GM21360 (cell line): Measurements from ENCODE around the gene EMID1.

Source experiments
- ATAC-seq: cut with Tn5 transposase; IDR thresholded peaks from one replicate; pipeline ENCODE4 v1.9.1; 2021; ENCODE audit warnings: mild to moderate bottlenecking, moderate library complexity; ENCODE audit not compliant: unreplicated experiment

The EMID1 gene

DNA sequence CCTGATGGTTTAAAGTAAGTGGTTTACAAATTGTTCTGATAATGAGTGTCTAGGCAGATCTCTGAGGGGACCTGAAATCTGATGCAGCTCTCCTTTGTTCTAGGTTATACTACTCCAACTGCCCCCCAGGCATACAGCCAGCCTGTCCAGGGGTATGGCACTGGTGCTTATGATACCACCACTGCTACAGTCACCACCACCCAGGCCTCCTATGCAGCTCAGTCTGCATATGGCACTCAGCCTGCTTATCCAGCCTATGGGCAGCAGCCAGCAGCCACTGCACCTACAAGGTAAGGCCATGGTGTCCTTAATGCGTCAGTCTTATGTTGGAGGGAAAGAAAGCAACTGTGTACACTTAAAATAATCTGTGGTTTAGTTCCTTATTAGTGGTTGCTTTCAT lies 72.2 kb downstream of the EMID1 start:
- ATAC-seq = no peak

GRCh38 chr22:29284196-29284595 lies 78.5 kb downstream of the EMID1 start:
- ATAC-seq = no peak

DNA sequence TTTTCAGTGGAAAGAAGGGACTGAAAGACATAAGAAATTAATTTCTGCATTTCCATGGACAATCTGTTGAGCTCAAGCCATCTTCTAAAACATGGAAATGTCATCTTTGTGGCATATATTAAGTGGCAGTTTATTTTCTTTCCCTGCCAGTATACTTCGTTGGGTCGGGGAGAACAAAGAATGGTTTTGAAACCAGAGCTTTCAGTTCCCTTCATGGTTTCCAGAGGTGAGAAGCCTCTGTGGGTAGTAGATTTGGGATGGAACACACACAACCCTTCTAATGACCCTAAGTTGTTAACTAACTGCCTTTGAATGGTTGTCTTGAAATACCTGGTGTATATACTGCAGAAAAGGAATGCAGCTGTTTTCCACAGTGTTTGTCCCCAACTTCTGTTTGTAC lies 83.1 kb downstream of the EMID1 start:
- no peak for ATAC-seq

DNA sequence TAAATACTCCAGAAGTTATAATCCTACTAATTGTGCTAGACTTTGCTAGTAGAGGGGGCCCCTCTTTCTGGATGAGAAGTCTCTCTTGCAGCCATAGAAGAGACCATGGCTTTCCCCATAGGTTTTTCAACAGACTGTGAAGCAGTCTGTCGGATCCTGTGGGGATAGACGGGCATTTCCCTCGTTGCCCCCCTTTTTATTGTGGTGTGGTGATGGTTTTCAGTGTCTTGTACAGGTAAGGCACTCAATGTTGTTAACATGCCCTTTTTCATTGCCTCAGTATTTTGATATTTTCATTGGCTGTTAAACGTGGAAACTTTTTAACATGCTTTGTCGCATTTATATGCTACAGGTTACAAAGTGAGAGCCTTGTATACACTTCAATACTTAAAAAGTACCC lies 84.4 kb downstream of the EMID1 start:
- no peak for ATAC-seq

DNA sequence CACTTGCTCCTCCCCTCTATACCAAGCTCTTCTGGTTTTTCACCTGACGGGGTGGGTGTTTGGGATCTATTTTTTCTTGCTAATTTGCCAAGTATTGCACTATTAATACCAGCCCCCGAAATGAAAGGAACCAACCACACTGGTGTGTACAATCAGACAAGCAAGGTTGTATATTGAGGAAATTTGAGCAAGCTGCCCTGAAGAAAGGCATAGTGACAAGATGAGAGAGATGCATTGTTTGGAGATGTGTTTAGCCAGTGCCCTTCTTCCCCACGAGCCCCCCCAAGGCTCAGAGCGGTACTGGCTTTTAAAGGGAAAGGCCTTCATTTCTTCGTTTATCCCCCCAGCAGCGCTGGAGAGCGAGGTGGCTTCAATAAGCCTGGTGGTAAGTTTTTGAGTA lies 85.5 kb downstream of the EMID1 start:
- ATAC-seq = no peak

- no peak for ATAC-seq
Measured at GRCh38 chr22:29292379-29292778, 86.7 kb downstream of the EMID1 start.

- no peak for ATAC-seq
Measured at GRCh38 chr22:29298641-29299040, 92.9 kb downstream of the EMID1 start.

- no peak for ATAC-seq
Measured at GRCh38 chr22:29299136-29299900, 93.6 kb downstream of the EMID1 start.

GRCh38 chr22:29300467-29300806 lies 94.7 kb downstream of the EMID1 start:
- ATAC-seq = no peak

DNA sequence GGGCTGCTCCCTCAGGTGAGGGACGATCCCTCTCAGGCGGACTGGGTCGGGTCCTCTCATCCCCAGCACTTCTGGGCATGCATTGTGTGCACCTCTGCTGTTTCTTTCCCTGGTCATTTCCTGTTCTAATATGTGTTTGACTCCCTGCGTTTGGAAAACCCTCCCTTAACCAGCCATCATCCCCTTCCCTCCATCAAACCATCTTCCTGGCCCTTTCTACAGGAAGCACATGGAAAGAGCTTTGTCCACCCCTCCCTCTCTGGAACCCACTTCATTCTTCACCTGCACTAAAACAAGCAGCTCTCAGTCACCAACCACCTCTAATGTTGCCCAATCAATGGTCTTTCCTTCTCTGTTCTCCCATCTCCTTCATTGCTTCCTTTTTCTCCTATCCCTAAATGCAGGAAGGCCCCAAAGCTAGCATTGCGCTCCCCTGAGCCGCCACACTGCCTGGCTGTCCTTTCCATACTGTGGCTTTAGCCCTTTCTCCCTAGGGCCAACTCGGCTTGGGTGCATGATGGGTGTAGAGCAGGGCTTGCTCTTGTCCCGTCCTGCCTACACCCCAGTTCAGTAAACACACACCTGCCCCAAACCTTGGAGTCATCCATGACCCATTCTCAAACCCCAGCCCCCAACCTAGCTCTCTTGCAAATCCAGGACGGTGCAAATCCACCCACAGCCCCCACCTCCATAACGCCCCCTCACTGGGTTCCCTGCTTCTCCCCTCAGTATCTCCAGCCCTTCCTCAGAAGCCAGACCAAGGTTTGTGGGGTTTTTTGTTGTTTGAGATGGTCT lies 95.3 kb downstream of the EMID1 start:
- ATAC-seq = no peak

GRCh38 chr22:29301716-29302401 lies 96.2 kb downstream of the EMID1 start:
- no peak for ATAC-seq

DNA sequence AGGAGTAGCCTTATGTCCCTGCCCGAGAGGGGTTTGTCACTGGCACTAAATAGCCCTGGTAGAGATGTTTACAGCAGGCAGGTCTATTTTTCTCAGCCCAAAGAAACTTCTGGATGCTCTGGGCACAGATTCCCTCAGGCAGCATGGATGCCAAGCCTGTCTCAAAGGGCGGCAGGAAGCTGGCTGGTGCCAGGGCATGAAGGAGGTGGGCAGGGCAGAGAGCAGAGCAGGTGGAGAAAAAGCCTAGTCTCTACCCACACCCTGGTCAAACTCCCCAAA lies 96.6 kb downstream of the EMID1 start:
- no peak for ATAC-seq

- ATAC-seq = no peak
Measured at GRCh38 chr22:29302681-29303465, 97.2 kb downstream of the EMID1 start.

DNA sequence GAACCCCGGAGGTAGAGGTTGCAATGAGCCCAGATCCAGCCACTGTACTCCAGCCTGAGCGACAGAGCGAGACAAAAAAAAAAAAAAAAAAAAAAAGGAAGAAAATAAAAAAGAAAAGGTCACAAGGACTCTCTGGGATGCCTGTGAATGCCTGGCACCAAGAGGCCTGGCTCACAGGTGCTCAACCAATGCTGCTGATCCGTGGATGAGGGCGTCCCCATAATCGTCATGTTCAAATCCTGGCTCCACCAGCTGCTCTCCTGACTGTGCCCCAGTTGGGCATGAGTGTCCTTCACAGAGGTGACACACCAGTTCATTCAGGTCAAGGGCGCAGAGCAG lies 100.1 kb downstream of the EMID1 start:
- no peak for ATAC-seq

DNA sequence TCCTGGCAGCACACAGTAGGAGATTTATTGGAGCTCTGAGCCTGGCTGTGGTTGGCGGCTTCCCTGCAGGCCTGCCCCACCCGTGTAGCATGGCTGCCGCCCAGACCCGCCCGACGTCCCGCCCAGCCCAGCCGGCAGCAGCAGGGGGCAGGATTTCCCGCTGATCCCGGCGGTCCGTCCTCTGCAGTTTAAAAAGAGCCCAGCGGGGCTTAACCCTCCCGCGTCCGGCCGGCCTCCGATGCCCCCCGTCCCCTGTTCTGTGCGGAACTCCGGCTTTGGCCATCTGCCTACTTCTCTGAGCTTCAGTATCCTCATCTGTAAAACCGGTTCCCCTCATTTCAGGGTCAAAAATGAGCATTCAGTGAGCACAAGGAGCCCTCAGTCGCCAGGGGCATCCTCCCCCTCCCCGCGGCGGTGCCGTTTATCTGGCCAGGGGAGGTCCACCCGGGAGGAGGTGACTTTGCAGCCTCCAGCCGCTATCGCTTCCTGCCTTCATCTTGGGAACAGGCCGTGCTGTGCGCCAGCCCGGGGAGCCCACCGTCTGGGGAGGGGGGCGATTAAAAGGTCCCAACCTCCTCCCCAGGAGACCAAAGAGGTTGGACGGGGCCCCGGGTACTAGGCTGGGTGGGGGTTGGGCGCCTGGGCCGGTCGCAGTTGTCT lies 100.6 kb downstream of the EMID1 start, which contains the start of gene GAS2L1:
GAS2L1 (plus strand) TSS at position 476 of the 660 bp plus-strand sequence. CDS start 1,456 bp downstream, outside the sequence.
- no peak for ATAC-seq

DNA sequence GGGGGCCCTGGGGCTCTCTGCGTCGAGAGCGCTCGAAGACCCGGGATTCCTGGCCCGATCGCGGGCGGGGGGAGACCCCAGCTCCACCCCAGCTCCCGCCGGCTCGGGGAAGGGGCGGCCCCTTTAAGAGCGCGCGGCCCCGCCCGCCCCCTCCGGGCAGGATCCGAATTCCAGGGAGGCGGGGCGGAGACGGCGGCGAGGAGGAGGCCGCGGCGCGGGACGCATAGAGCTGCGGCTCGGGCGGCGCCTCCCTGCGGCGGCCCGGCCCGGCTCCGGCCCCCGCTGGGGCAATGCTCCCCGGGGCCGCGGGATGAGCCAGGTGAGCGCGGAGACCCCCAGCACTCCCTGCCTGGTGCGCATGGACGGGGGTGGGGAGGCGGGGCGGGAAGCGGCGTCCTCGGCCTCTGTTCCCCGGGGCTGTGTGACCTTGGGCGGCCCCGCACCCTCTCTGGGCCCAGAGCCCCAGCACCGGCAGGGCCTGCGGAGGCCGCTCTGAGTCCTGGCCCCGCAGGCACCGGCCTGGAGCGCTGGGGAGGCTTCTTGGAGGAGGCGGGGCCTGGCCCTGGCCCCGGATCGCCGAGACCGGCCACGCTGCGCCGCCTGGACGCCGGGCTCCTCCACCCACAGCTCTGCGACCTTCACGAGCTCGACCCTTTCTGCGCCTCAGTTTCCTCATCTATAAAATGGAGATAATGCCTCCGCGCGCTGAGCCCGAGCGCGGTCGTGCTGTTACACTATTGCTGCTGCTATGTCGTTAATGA lies 101.3 kb downstream of the EMID1 start:
- no peak for ATAC-seq

DNA sequence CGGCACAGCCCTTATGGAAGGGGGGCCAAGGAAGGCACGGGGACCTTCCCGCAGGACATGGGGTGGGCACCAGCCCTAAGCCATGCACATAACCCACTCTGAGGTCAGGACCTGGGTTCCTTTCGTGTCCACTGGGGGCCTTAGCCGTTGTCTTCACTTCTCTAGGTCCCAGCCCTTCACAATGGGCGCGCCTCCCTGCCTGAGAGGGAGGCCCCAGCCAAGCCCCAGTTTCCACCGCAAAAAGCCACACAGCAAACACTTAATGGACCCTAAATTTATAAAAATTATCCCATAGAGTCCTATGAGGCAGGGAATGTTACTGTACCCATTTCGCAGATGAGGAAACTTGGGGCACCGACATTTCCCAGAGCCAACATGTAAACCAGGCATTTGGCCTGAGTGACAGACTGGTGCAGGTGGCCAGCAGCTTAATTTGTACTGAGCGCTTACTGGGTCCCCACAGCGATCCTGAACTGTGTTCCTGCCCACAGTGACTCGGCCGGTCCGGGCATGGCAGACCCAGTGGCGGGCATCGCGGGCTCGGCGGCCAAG lies 102.0 kb downstream of the EMID1 start:
- ATAC-seq = no peak

DNA sequence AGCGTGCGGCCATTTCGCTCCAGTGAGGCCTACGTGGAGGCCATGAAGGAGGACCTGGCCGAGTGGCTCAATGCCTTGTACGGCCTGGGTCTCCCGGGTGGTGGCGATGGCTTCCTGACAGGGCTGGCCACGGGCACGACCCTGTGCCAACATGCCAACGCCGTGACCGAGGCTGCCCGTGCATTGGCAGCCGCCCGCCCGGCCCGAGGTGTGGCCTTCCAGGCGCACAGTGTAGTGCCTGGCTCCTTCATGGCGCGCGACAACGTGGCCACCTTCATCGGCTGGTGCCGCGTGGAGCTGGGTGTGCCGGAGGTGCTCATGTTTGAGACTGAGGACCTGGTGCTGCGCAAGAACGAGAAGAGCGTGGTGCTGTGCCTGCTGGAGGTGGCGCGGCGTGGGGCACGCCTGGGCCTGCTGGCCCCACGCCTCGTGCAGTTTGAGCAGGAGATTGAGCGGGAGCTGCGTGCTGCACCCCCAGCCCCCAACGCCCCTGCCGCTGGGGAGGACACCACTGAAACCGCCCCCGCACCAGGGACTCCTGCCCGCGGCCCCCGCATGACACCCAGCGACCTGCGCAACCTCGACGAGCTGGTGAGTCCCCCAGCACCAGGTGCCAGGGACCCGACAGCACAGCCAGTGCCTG lies 102.6 kb downstream of the EMID1 start:
- ATAC-seq = no peak

- ATAC-seq = no peak
Measured at GRCh38 chr22:29308791-29309262, 103.1 kb downstream of the EMID1 start.
